ENCODE data around the gene ZSWIM6.

ZSWIM6 gene

DNA sequence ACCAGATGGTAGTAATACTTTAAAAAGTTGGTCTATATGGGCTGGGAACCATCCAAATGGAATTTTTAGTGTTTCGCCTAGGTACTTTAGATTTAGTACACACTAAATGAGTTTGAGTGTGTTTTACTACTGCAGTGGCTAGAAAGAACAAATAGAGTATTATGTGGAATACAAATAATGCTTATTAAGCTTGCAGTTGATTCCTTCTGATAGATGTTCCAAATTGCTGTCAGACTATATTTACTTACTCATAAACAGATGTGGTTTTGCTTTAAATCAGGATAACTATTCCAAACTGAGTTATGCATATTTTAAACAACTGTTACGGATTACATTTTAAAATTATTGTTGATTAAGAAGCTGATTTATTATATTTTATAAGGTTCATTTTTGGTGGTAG, 103.3 kb downstream of the ZSWIM6 start:
- H3K36me3 ChIP-seq (replicated peaks) = no peaks in the 10 kb centered on the region
- H3K27me3 ChIP-seq (replicated peaks) = no peaks in the 10 kb centered on the region
- no peak for DNase-seq
- TF ChIP-seq, protein P1, sequence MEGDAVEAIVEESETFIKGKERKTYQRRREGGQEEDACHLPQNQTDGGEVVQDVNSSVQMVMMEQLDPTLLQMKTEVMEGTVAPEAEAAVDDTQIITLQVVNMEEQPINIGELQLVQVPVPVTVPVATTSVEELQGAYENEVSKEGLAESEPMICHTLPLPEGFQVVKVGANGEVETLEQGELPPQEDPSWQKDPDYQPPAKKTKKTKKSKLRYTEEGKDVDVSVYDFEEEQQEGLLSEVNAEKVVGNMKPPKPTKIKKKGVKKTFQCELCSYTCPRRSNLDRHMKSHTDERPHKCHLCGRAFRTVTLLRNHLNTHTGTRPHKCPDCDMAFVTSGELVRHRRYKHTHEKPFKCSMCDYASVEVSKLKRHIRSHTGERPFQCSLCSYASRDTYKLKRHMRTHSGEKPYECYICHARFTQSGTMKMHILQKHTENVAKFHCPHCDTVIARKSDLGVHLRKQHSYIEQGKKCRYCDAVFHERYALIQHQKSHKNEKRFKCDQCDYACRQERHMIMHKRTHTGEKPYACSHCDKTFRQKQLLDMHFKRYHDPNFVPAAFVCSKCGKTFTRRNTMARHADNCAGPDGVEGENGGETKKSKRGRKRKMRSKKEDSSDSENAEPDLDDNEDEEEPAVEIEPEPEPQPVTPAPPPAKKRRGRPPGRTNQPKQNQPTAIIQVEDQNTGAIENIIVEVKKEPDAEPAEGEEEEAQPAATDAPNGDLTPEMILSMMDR (IDR thresholded peaks at IDR 0.05; ENCODE audit: low read depth, low read length, missing control alignments) = no peak
- H3K4me3 ChIP-seq (ENCODE audit: low read depth, low read length) = no peak overlapping the region
- no peak overlapping the region for H3K27ac ChIP-seq
- in situ Hi-C loops (cut with HindIII; ENCODE audit: low pct_ligation_motif_present, low sequenced_read_pairs) = no loop called here

DNA sequence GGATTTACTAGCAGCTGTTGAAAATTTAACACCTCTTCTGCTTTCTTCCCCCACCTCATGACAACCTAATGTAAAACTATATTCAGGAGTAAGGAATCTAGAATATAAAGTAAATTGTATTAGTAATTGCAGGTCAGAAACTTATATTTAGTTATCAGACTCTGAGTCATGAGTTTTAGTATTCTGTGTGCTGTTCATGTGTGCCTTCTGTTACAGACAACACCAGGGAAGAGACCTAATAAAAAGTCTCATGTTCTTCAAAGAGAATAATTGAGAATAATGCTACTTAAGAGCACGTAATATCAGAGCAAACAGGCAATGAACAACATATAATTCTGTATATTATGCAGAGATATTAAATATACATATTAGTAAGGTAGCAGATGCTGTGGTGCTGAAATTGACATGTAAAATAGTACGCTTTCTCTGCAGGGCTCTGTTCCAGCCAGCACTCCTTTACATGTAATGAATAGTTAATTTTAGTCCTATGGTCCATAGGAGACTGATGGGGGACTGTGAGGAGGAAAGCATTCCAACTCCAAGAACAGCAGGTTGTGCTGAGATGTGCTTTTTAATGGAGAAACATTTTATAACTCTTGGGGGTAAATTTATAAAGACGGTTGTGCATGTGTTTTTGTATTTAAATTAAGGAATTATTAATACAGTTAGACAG, 106.4 kb downstream of the ZSWIM6 start:
- no peak overlapping the region for H3K4me3 ChIP-seq (ENCODE audit: low read depth, low read length)
- DNase-seq = no peak
- no peaks in the 10 kb centered on the region for H3K36me3 ChIP-seq (replicated peaks)
- TF ChIP-seq, protein P1 (IDR thresholded peaks at IDR 0.05; ENCODE audit: low read depth, low read length, missing control alignments) = no peak
- no peak overlapping the region for H3K27ac ChIP-seq
- in situ Hi-C loops (cut with HindIII; ENCODE audit: low pct_ligation_motif_present, low sequenced_read_pairs) = no loop called here
- H3K27me3 ChIP-seq (replicated peaks) = no peaks in the 10 kb centered on the region

DNA sequence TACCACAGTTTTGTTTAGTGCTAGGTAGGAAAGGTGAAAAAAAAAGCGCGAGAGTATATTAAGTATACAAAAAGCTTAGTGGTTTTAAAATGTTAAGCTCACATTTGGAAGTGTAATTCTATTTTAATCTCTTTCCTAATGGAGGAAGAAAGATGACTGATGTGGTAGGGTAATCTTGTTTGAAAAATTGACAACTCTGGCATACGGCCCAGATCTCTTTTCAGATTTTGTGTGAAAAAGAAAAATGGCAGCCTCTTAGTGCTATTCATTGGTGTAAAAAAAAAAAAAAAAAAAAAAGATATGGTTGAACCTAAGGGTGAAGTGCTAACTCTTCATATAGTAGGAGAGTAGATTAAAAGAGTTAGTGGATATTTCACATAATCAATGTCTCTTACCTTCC, 108.0 kb downstream of the ZSWIM6 start:
- no peaks in the 10 kb centered on the region for H3K36me3 ChIP-seq (replicated peaks)
- in situ Hi-C loops (cut with HindIII; ENCODE audit: low pct_ligation_motif_present, low sequenced_read_pairs) = no loop called here
- TF ChIP-seq, protein P1 (IDR thresholded peaks at IDR 0.05; ENCODE audit: low read depth, low read length, missing control alignments) = no peak
- DNase-seq = no peak
- H3K4me3 ChIP-seq (ENCODE audit: low read depth, low read length) = no peak overlapping the region
- H3K27me3 ChIP-seq (replicated peaks) = no peaks in the 10 kb centered on the region
- no peak overlapping the region for H3K27ac ChIP-seq

DNA sequence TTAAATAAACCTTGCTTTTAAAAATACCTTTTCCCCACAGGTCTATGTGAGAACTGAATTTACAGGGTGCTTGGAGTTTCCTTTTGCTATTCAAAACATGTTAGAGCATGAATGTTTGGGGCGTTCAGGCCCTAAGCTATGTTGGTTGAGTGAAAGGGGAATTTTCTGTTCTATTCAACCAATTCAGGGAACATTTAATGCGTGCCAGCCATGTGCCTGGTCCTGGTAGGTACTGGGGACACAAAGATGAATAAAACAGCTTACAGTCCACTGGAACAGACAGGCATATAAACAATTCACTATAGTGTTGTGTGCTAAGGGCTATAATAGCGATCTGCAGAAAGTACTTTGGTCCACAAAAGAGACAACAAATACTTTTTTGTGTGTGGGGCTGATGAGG, 108.5 kb downstream of the ZSWIM6 start:
- Histone ChIP-seq H3K4me3 (ENCODE audit: low read depth, low read length) (no peak overlapping the region), H3K27me3 (replicated peaks) (no peaks in the 10 kb centered on the region), H3K36me3 (replicated peaks) (no peaks in the 10 kb centered on the region), H3K27ac (no peak overlapping the region)
- no peak for DNase-seq
- TF ChIP-seq, protein P1 (IDR thresholded peaks at IDR 0.05; ENCODE audit: low read depth, low read length, missing control alignments) = no peak
- in situ Hi-C loops (cut with HindIII; ENCODE audit: low pct_ligation_motif_present, low sequenced_read_pairs) = no loop called here

DNA sequence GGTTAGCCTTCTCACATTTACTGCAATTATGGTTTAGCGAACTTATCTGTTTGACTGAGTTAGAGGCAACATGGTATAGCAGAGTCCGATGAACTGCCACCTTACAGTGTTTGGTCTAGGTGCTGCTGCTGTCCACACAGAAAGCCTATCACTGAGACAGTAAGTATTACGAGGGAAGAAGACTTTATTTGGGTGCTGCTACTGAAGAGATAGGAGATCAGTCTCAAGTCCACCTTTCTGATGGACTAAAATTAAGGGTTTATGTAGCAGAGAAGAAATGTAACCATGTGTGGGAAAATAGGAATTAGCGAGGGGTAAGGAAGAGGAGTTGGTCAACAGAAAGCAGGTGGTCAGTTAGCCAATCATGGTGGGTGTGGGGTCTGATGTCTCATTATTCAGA, 109.7 kb downstream of the ZSWIM6 start:
- H3K4me3 ChIP-seq (ENCODE audit: low read depth, low read length) = no peak overlapping the region
- no peak overlapping the region for H3K27ac ChIP-seq
- in situ Hi-C loops (cut with HindIII; ENCODE audit: low pct_ligation_motif_present, low sequenced_read_pairs) = no loop called here
- H3K36me3 ChIP-seq (replicated peaks) = no peaks in the 10 kb centered on the region
- no peaks in the 10 kb centered on the region for H3K27me3 ChIP-seq (replicated peaks)
- DNase-seq = no peak
- TF ChIP-seq, protein P1 (IDR thresholded peaks at IDR 0.05; ENCODE audit: low read depth, low read length, missing control alignments) = no peak

All from brain microvascular endothelial cell (primary cell).